Skeletal muscle satellite cell (primary cell): Measurements from ENCODE around the gene BPIFA3. TPM values are rescaled to one million over a fixed set of nuclear protein-coding genes. Genes with fewer than 3 reads are reported as not detected.
"Not testable (repeated sequence)": the region's sequence is repeated elsewhere in the genome, so short reads cannot be mapped to it uniquely, and the experiment has no call there.

Experiments used
- H3K27me3 ChIP-seq: 2 replicates; pipeline ENCODE4 v1.7.0; 2013; ENCODE audit warnings: low read length; ENCODE audit not compliant: control insufficient read depth, insufficient read depth
- H3K36me3 ChIP-seq: 2 replicates; pipeline ENCODE4 v1.7.0; 2013; ENCODE audit warnings: mild to moderate bottlenecking, control low read depth, low read length; ENCODE audit not compliant: insufficient read depth
- H3K4me1 ChIP-seq: 2 replicates; pipeline ENCODE4 v1.7.0; 2013; ENCODE audit warnings: low read length; ENCODE audit not compliant: control insufficient read depth, insufficient read depth
- H3K4me2 ChIP-seq: 2 replicates; pipeline ENCODE4 v1.7.0; 2013; ENCODE audit warnings: mild to moderate bottlenecking, low read length
- H3K4me3 ChIP-seq: 2 replicates; pipeline ENCODE4 v1.7.0; 2013; ENCODE audit warnings: low read length
- H3K9ac ChIP-seq: 2 replicates; pipeline ENCODE4 v1.7.0; 2013; ENCODE audit warnings: mild to moderate bottlenecking, low read depth, low read length, moderate library complexity
- H3K9me3 ChIP-seq: replicated peaks from 2 replicates; pipeline ENCODE4 v1.7.0; 2013; ENCODE audit warnings: mild to moderate bottlenecking, control low read depth, low read length
- total RNA-seq: library from RNA; depleted of rRNA; stranded (reverse); fragments of >200 nt; gene quantifications from 2 replicates; pipeline ENCODE4 v1.2.3, GENCODE V29; 2012; rRNA removed

BPIFA3 gene
- not detected in 2 replicates for total RNA-seq

- Histone ChIP-seq H3K9me3 (no peaks in the 10 kb centered on the region), H3K4me2 (no peak within 1 kb of the TSS), H3K9ac (no peak within 1 kb of the TSS), H3K4me3 (no peak within 1 kb of the TSS), H3K4me1 (no peaks in the 10 kb centered on the region), H3K27me3 (peaks cover 10% of the 10 kb centered on the region), H3K36me3 (no peaks in the 10 kb centered on the region)
Measured at GRCh38 chr20:33217052-33217451, at the start of gene BPIFA3. BPIFA3 (plus strand) TSS chr20:33217352; CDS start chr20:33217537, 185 bp downstream.

GRCh38 chr20:33167859-33168258, 49.3 kb upstream of the BPIFA3 start, which contains the start of gene BPIFA2:
BPIFA2 (plus strand) TSS chr20:33168159; CDS start chr20:33169146, 987 bp downstream.
- no peak within 1 kb of the TSS for H3K4me3 ChIP-seq
- no peaks in the 10 kb centered on the region for H3K36me3 ChIP-seq
- peaks cover 2% of the 10 kb centered on the region for H3K27me3 ChIP-seq
- no peaks in the 10 kb centered on the region for H3K4me1 ChIP-seq
- H3K4me2 ChIP-seq, result no peak within 1 kb of the TSS
- H3K9me3 ChIP-seq, result peaks cover 6% of the 10 kb centered on the region
- H3K9ac ChIP-seq, result no peak within 1 kb of the TSS

GRCh38 chr20:33169176-33169794, 47.9 kb upstream of the BPIFA3 start:
- no peak overlapping the region for H3K4me2 ChIP-seq
- H3K9ac ChIP-seq, result no peak overlapping the region
- H3K27me3 ChIP-seq, result peaks cover 2% of the 10 kb centered on the region
- no peaks in the 10 kb centered on the region for H3K36me3 ChIP-seq
- peaks cover 6% of the 10 kb centered on the region for H3K9me3 ChIP-seq
- H3K4me3 ChIP-seq, result no peak overlapping the region
- no peaks in the 10 kb centered on the region for H3K4me1 ChIP-seq

GRCh38 chr20:33172781-33173180, 44.4 kb upstream of the BPIFA3 start:
- Histone ChIP-seq H3K27me3 (no peaks in the 10 kb centered on the region), H3K4me1 (no peaks in the 10 kb centered on the region), H3K4me3 (no peak overlapping the region), H3K4me2 (no peak overlapping the region), H3K36me3 (no peaks in the 10 kb centered on the region), H3K9me3 (peaks cover 6% of the 10 kb centered on the region), H3K9ac (no peak overlapping the region)

GRCh38 chr20:33175123-33175522, 42.0 kb upstream of the BPIFA3 start:
- no peak overlapping the region for H3K9ac ChIP-seq
- H3K36me3 ChIP-seq, result no peaks in the 10 kb centered on the region
- no peaks in the 10 kb centered on the region for H3K4me1 ChIP-seq
- no peaks in the 10 kb centered on the region for H3K27me3 ChIP-seq
- no peak overlapping the region for H3K4me3 ChIP-seq
- H3K9me3 ChIP-seq, result no peaks in the 10 kb centered on the region
- H3K4me2 ChIP-seq, result no peak overlapping the region

GRCh38 chr20:33176101-33176500, 41.1 kb upstream of the BPIFA3 start:
- no peaks in the 10 kb centered on the region for H3K36me3 ChIP-seq
- no peak overlapping the region for H3K4me2 ChIP-seq
- H3K9ac ChIP-seq, result no peak overlapping the region
- H3K4me1 ChIP-seq, result no peaks in the 10 kb centered on the region
- H3K27me3 ChIP-seq, result peaks cover 3% of the 10 kb centered on the region
- no peaks in the 10 kb centered on the region for H3K9me3 ChIP-seq
- H3K4me3 ChIP-seq, result no peak overlapping the region

DNA sequence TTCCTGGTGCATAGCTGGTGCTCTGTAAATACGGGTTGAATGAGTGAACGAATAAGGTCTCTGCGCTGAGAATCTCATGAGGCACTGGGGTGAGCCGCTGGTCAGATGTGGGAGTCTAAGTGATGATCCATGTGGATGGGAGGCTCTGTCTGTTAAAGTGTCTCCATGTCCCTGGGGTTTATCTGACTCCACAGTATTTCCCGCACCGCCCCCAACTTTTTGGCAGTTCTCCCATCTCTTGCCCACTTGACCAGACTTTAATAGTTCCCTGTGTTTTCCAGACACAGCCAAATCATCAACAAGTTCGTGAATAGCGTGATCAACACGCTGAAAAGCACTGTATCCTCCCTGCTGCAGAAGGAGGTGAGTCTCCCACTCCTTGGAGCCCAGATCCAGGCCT, 39.3 kb upstream of the BPIFA3 start:
- no peaks in the 10 kb centered on the region for H3K4me1 ChIP-seq
- no peak overlapping the region for H3K4me2 ChIP-seq
- no peaks in the 10 kb centered on the region for H3K9me3 ChIP-seq
- H3K4me3 ChIP-seq, result no peak overlapping the region
- no peaks in the 10 kb centered on the region for H3K36me3 ChIP-seq
- H3K9ac ChIP-seq, result no peak overlapping the region
- peaks cover 3% of the 10 kb centered on the region for H3K27me3 ChIP-seq

DNA sequence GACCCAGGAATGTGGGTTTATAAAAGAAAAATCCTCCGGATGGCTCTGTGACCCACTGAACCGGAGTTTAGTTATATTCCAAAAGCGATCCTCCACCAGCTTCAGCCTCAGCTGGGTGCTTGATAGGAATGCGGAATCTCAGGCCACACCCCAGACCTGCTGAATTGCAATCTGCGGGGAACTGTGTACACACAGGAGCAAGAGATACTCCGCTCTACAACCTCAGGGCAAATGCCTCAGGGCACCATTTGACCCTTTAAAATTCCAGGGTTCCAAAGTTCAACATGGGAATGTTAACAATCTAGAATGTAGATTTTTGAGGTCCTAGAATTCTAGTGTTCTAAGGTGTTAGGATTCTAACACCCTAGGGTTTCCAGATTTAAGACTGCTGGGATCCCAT, 38.4 kb upstream of the BPIFA3 start:
- no peaks in the 10 kb centered on the region for H3K9me3 ChIP-seq
- H3K4me2 ChIP-seq, result no peak overlapping the region
- no peak overlapping the region for H3K9ac ChIP-seq
- H3K4me1 ChIP-seq, result no peaks in the 10 kb centered on the region
- no peaks in the 10 kb centered on the region for H3K36me3 ChIP-seq
- no peak overlapping the region for H3K4me3 ChIP-seq
- peaks cover 3% of the 10 kb centered on the region for H3K27me3 ChIP-seq

GRCh38 chr20:33180169-33180568, 37.0 kb upstream of the BPIFA3 start:
- Histone ChIP-seq H3K4me2 (no peak overlapping the region), H3K4me3 (no peak overlapping the region), H3K9ac (no peak overlapping the region), H3K4me1 (no peaks in the 10 kb centered on the region), H3K36me3 (no peaks in the 10 kb centered on the region), H3K27me3 (peaks cover 3% of the 10 kb centered on the region), H3K9me3 (no peaks in the 10 kb centered on the region)

GRCh38 chr20:33181482-33182093, 35.6 kb upstream of the BPIFA3 start:
- Histone ChIP-seq H3K36me3 (no peaks in the 10 kb centered on the region), H3K4me1 (no peaks in the 10 kb centered on the region), H3K9me3 (no peaks in the 10 kb centered on the region), H3K9ac (no peak overlapping the region), H3K27me3 (peaks cover 3% of the 10 kb centered on the region), H3K4me3 (no peak overlapping the region), H3K4me2 (no peak overlapping the region)

DNA sequence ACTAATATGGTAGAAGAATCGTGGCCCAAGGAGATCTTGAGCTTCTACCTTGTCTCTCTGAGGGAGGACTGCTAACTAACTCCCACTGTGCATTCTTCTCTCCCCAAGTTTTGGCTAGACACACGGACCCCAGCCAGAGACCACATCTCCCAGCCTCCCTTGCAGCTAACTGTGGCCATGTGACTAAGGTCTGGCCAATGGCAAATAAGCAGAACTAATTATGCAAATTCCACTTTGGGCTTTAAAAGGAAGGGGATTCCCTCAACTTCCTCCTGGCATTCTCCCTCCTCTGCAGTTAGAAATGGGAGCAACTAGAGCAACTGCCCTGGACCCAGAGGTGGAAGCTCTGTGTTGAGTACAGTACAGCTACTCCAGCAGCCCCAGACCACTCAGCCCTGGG, 33.8 kb upstream of the BPIFA3 start:
- Histone ChIP-seq H3K9me3 (no peaks in the 10 kb centered on the region), H3K4me1 (no peaks in the 10 kb centered on the region), H3K27me3 (peaks cover 3% of the 10 kb centered on the region), H3K4me3 (no peak overlapping the region), H3K4me2 (no peak overlapping the region), H3K36me3 (no peaks in the 10 kb centered on the region), H3K9ac (no peak overlapping the region)

- not testable (repeated sequence) for H3K9me3 ChIP-seq, H3K4me3 ChIP-seq, H3K36me3 ChIP-seq, H3K4me2 ChIP-seq, H3K4me1 ChIP-seq, H3K27me3 ChIP-seq, H3K9ac ChIP-seq
Measured at GRCh38 chr20:33185031-33185590, 32.0 kb upstream of the BPIFA3 start.
